Mammary epithelial cell (primary cell): Measurements from ENCODE around the gene DUSP22.
"Not testable (repeated sequence)": the region's sequence is repeated elsewhere in the genome, so short reads cannot be mapped to it uniquely, and the experiment has no call there.

ENCODE experiments used
- CTCF ChIP-seq, 2 donors: IDR thresholded peaks in 1 of 2; conservative IDR thresholded peaks in 1 of 2; 2 replicates each; pipeline ENCODE4 v1.5.1; 2011 to 2012; ENCODE audit warnings: inconsistent platforms in 2 of 2, low read length in 2 of 2, mild to moderate bottlenecking in 2 of 2, control low read depth in 1 of 2, low read depth in 1 of 2; ENCODE audit not compliant: insufficient read depth in 1 of 2; ENCODE audit errors: extremely low read depth in 1 of 2
- EZH2 ChIP-seq: IDR thresholded peaks from 2 replicates; pipeline ENCODE4 v1.6.1; 2012; ENCODE audit warnings: low read length, inconsistent platforms, borderline replicate concordance

DNA sequence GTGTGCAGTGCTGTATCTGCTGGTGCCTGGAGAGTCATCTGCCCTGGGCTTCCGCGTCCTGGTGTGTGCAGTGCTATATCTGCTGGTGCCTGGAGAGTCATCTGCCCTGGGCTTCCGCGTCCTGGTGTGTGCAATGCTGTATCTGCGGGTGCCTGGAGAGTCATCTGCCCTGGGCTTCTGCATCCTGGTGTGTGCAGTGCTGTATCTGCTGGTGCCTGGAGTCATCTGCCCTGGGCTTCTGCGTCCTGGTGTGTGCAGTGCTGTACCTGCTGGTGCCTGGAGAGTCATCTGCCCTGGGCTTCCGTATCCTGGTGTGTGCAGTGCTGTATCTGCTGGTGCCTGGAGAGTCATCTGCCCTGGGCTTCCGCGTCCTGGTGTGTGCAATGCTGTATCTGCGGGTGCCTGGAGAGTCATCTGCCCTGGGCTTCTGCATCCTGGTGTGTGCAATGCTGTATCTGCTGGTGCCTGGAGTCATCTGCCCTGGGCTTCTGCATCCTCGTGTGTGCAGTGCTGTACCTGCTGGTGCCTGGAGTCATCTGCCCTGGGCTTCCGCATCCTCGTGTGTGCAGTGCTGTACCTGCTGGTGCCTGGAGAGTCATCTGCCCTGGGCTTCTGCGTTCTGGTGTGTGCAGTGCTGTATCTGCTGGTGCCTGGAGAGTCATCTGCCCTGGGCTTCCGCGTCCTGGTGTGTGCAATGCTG is 33.0 kb downstream of the DUSP22 start:
- not testable (repeated sequence) for TF ChIP-seq CTCF (conservative IDR thresholded peaks at IDR 0.05 in 1 of 2, IDR thresholded peaks at IDR 0.05 in 1 of 2; ENCODE audit: extremely low read depth in 1 of 2, insufficient read depth in 1 of 2, low read depth in 1 of 2, low read length in 2 of 2); EZH2
